GM23338 (cell line): ENCODE data around the gene THTPA. TPM values are rescaled to one million over a fixed set of nuclear protein-coding genes. Genes with fewer than 3 reads are reported as not detected.

ENCODE experiments used
- ATAC-seq: fragments of 200-7000 bp; cut with Tn5 transposase; 3 replicates; pipeline ENCODE4 v1.9.1; 2020
- DNase-seq: peaks from one replicate; pipeline ENCODE4 v3.0.0-alpha.2; 2015; ENCODE audit warnings: low spot score
- H2AFZ ChIP-seq: fragments of 200-600 bp; sonication (generic); 2 replicates; pipeline ENCODE4 v1.8.0; 2016; ENCODE audit warnings: antibody characterized with exemption, mild to moderate bottlenecking, moderate library complexity
- H3F3A ChIP-seq: fragments of 200-600 bp; sonication (generic); replicated peaks from 2 replicates; pipeline ENCODE4 v1.8.0; 2017; ENCODE audit warnings: antibody characterized with exemption, mixed run types, low read depth
- H3K27ac ChIP-seq: fragments of 200-600 bp; sonication (generic); 2 replicates; pipeline ENCODE4 v1.6.1; 2016; ENCODE audit warnings: low read depth
- H3K27me3 ChIP-seq: fragments of 200-600 bp; sonication (generic); 2 replicates; pipeline ENCODE4 v1.8.0; 2016; ENCODE audit warnings: mild to moderate bottlenecking, mixed run types, moderate library complexity; ENCODE audit not compliant: insufficient read depth
- H3K36me3 ChIP-seq: fragments of 200-600 bp; sonication (generic); 2 replicates; pipeline ENCODE4 v1.8.0; 2016; ENCODE audit warnings: mild to moderate bottlenecking; ENCODE audit not compliant: insufficient read depth
- H3K4me1 ChIP-seq: fragments of 200-600 bp; sonication (generic); 2 replicates; pipeline ENCODE4 v1.8.0; 2016; ENCODE audit warnings: mild to moderate bottlenecking, moderate library complexity; ENCODE audit not compliant: insufficient read depth
- H3K4me2 ChIP-seq: fragments of 200-600 bp; sonication (generic); 2 replicates; pipeline ENCODE4 v1.7.1; 2017; ENCODE audit warnings: mixed run types
- H3K4me3 ChIP-seq: fragments of 200-600 bp; sonication (generic); 2 replicates; pipeline ENCODE4 v1.6.1; 2016; ENCODE audit warnings: mixed run types
- H3K79me2 ChIP-seq: fragments of 200-600 bp; sonication (generic); replicated peaks from 2 replicates; pipeline ENCODE4 v1.8.0; 2017; ENCODE audit warnings: mild to moderate bottlenecking; ENCODE audit not compliant: insufficient read depth
- H3K9me2 ChIP-seq: fragments of 200-600 bp; sonication (generic); 2 replicates; pipeline ENCODE4 v1.8.0; 2017; ENCODE audit not compliant: insufficient read depth
- H4K20me1 ChIP-seq: fragments of 200-600 bp; sonication (generic); replicated peaks from 2 replicates; pipeline ENCODE4 v1.8.0; 2017; ENCODE audit warnings: mild to moderate bottlenecking; ENCODE audit not compliant: insufficient read depth
- H3K27ac Mint-ChIP-seq: 2 replicates; pipeline ENCODE4 v1.8.0; 2020; ENCODE audit warnings: inconsistent platforms, mild to moderate bottlenecking, moderate library complexity, mixed read lengths
- H3K27me3 Mint-ChIP-seq: 3 replicates; pipeline ENCODE4 v1.8.0; 2022; ENCODE audit warnings: low read depth, mild to moderate bottlenecking, moderate library complexity, mixed read lengths, inconsistent platforms; ENCODE audit not compliant: insufficient read depth, poor library complexity
- H3K36me3 Mint-ChIP-seq: 3 replicates; pipeline ENCODE4 v1.8.0; 2021; ENCODE audit warnings: low read depth, mild to moderate bottlenecking, inconsistent platforms, moderate library complexity, mixed read lengths
- H3K4me1 Mint-ChIP-seq: 3 replicates; pipeline ENCODE4 v1.8.0; 2020; ENCODE audit warnings: mild to moderate bottlenecking, inconsistent platforms, mixed read lengths
- H3K4me3 Mint-ChIP-seq: 3 replicates; pipeline ENCODE4 v1.8.0; 2021; ENCODE audit warnings: moderate library complexity, mild to moderate bottlenecking, inconsistent platforms, mixed read lengths
- H3K9me3 Mint-ChIP-seq: 3 replicates; pipeline ENCODE4 v1.8.0; 2020; ENCODE audit warnings: moderate library complexity, mild to moderate bottlenecking, inconsistent platforms, mixed read lengths
- CREB1 ChIP-seq: fragments of 250-450 bp; sonication (Bioruptor Pico); IDR thresholded peaks from 2 replicates; pipeline ENCODE4 v1.5.0; 2020; ENCODE audit warnings: low read depth, mild to moderate bottlenecking, moderate library complexity
- CTCF ChIP-seq, 2 experiments: fragments of 200-600 bp in 1 of 2; sonication (generic) in 1 of 2; conservative IDR thresholded peaks; 2 replicates each; pipeline versions ENCODE4 v1.5.1 to v1.6.1; 2016 to 2017; ENCODE audit warnings: antibody characterized with exemption in 2 of 2, low read depth in 2 of 2, mild to moderate bottlenecking in 2 of 2, moderate library complexity in 1 of 2
- ETS1 ChIP-seq: IDR thresholded peaks from 2 replicates; pipeline ENCODE4 v1.6.1; 2016; ENCODE audit warnings: antibody characterized with exemption
- EZH2 ChIP-seq: fragments of 200-600 bp; sonication (generic); IDR thresholded peaks from one replicate; pipeline ENCODE4 v1.8.0; 2017; ENCODE audit warnings: antibody characterized with exemption, mild to moderate bottlenecking, low read depth; ENCODE audit not compliant: unreplicated experiment
- EZH2phosphoT487 ChIP-seq: fragments of 200-600 bp; sonication (generic); IDR thresholded peaks from one replicate; pipeline ENCODE4 v1.8.1; 2018; ENCODE audit warnings: antibody characterized with exemption; ENCODE audit not compliant: unreplicated experiment
- JUNB ChIP-seq: IDR thresholded peaks from one replicate; pipeline ENCODE4 v1.6.1; 2016; ENCODE audit warnings: antibody characterized with exemption; ENCODE audit not compliant: unreplicated experiment
- REST ChIP-seq: IDR thresholded peaks from one replicate; pipeline ENCODE4 v1.6.1; 2018; ENCODE audit warnings: antibody characterized with exemption; ENCODE audit not compliant: unreplicated experiment
- STAT1 ChIP-seq: IDR thresholded peaks from one replicate; pipeline ENCODE4 v1.6.1; 2016; ENCODE audit warnings: antibody characterized with exemption; ENCODE audit not compliant: unreplicated experiment
- ZNF331 ChIP-seq: fragments of 250-450 bp; sonication (Bioruptor Pico); IDR thresholded peaks from 2 replicates; pipeline ENCODE4 v1.5.0; 2020; ENCODE audit warnings: low read depth, mild to moderate bottlenecking, moderate library complexity
- polyA plus RNA-seq: library from polyadenylated mRNA; unstranded; fragments of >200 nt; fragmentation: Nextera tagmentation; extraction: Ambion mirVana; gene quantifications from 2 replicates; pipeline ENCODE4 v1.2.1, GENCODE V29; 2016
- total RNA-seq: library from RNA; depleted of rRNA; stranded (reverse); fragments of >200 nt; shearing (Covaris generic); gene quantifications from 2 replicates; pipeline ENCODE4 v1.2.3, GENCODE V29; 2014

THTPA gene
- total and polyA plus RNA-seq, 2 experiments from 2014 or later = 8.6 to 21.3 TPM

- Histone ChIP-seq H3K27ac (no peak overlapping the region), H3K4me1 (peaks cover 10% of the 10 kb centered on the region; the same call in 1 of the 2 replicates), H4K20me1 (no peaks in the 10 kb centered on the region), H3K4me3 (no peak overlapping the region), H3K9me2 (0 out of 2 replicates have a peak, but pooled peaks cover 16% of the 10 kb centered on the region), H3K79me2 (no peaks in the 10 kb centered on the region), H2AFZ (no peak overlapping the region), H3K4me2 (peak overlapping the region; percentile 55; the same call in 1 of the 2 replicates), H3K36me3 (no peaks in the 10 kb centered on the region), H3K27me3 (no peaks in the 10 kb centered on the region), H3F3A (no peaks in the 10 kb centered on the region)
- Mint-ChIP-seq H3K27ac (no peak overlapping the region), H3K4me1 (peaks cover 18% of the 10 kb centered on the region), H3K36me3 (no peaks in the 10 kb centered on the region), H3K9me3 (no peaks in the 10 kb centered on the region), H3K4me3 (peak overlapping the region; percentile 34; the same call in 1 of the 3 replicates), H3K27me3 (peaks cover 13% of the 10 kb centered on the region)
- no peak for TF ChIP-seq EZH2
- no peak for TF ChIP-seq ZNF331
- no peak for TF ChIP-seq REST
- no peak for TF ChIP-seq JUNB
- TF ChIP-seq EZH2phosphoT487 = no peak
- DNase-seq = peak; percentile 13
- ATAC-seq = no peak; the same call in 2 of the 3 replicates
Measured at GRCh38 chr14:23512156-23512555, 43.9 kb upstream of the THTPA start.

GRCh38 chr14:23513005-23513817 is 42.9 kb upstream of the THTPA start:
- Histone ChIP-seq H3K27me3 (no peaks in the 10 kb centered on the region), H3K27ac (no peak overlapping the region), H2AFZ (no peak overlapping the region), H3K79me2 (no peaks in the 10 kb centered on the region), H3K4me2 (no peak overlapping the region), H3K4me1 (peaks cover 19% of the 10 kb centered on the region), H3F3A (no peaks in the 10 kb centered on the region), H3K4me3 (no peak overlapping the region), H4K20me1 (no peaks in the 10 kb centered on the region), H3K9me2 (0 out of 2 replicates have a peak, but pooled peaks cover 10% of the 10 kb centered on the region), H3K36me3 (no peaks in the 10 kb centered on the region)
- no peaks in the 10 kb centered on the region for H3K36me3 Mint-ChIP-seq
- no peaks in the 10 kb centered on the region for H3K9me3 Mint-ChIP-seq
- peaks cover 17% of the 10 kb centered on the region for H3K27me3 Mint-ChIP-seq
- TF ChIP-seq STAT1 = no peak
- TF ChIP-seq CTCF (conservative IDR thresholded peaks at IDR 0.05; ENCODE audit: low read depth in 2 of 2) = no peak
- TF ChIP-seq CREB1 (CRISPR knock-in tag) = no peak
- TF ChIP-seq REST = no peak
- no peak for TF ChIP-seq ETS1
- no peak for TF ChIP-seq JUNB
- TF ChIP-seq ZNF331 = no peak
- no peak for ATAC-seq
- no peak for DNase-seq
- peaks cover 26% of the 10 kb centered on the region for H3K4me1 Mint-ChIP-seq
- no peak overlapping the region for H3K4me3 Mint-ChIP-seq
- H3K27ac Mint-ChIP-seq = no peak overlapping the region
